DND-41 (cell line): ENCODE results near the gene ELL2.
"Not testable (repeated sequence)": the region's sequence is repeated elsewhere in the genome, so short reads cannot be mapped to it uniquely, and the experiment has no call there.

Experiments
- ATAC-seq: fragments of 200-7000 bp; cut with Tn5 transposase; 3 replicates; pipeline ENCODE4 v1.9.1; 2021; ENCODE audit warnings: low read depth; ENCODE audit not compliant: insufficient read depth
- DNase-seq: peaks from one replicate; pipeline ENCODE4 v3.0.0-alpha.2; 2020
- H2AFZ ChIP-seq: 2 replicates; pipeline ENCODE4 v1.6.0; 2012; ENCODE audit warnings: low read depth, low read length
- H3K27ac ChIP-seq: 2 replicates; pipeline ENCODE4 v1.5.1; 2012; ENCODE audit warnings: low read length, inconsistent platforms
- H3K27me3 ChIP-seq: fragments of 200-600 bp; sonication (generic); 2 replicates; pipeline ENCODE4 v1.6.0; 2012; ENCODE audit warnings: low read length, mild to moderate bottlenecking, inconsistent platforms; ENCODE audit not compliant: insufficient read depth, poor library complexity
- H3K36me3 ChIP-seq: 2 replicates; pipeline ENCODE4 v1.5.1; 2012; ENCODE audit warnings: low read length, inconsistent platforms; ENCODE audit not compliant: insufficient read depth
- H3K4me1 ChIP-seq: 2 replicates; pipeline ENCODE4 v1.5.1; 2012; ENCODE audit warnings: mild to moderate bottlenecking, low read length; ENCODE audit not compliant: insufficient read depth
- H3K4me2 ChIP-seq: 2 replicates; pipeline ENCODE4 v1.6.0; 2012; ENCODE audit warnings: mild to moderate bottlenecking, moderate library complexity, low read length, inconsistent platforms; ENCODE audit not compliant: insufficient read depth
- H3K4me3 ChIP-seq, 2 experiments: fragments of 200-600 bp in 1 of 2; shearing (Covaris generic) in 1 of 2; 2 replicates each; pipeline ENCODE4 v1.5.1; 2012 to 2016; ENCODE audit warnings: inconsistent platforms in 2 of 2, low read length in 2 of 2, mild to moderate bottlenecking in 2 of 2, low read depth in 1 of 2, moderate library complexity in 1 of 2
- H3K79me2 ChIP-seq: 2 replicates; pipeline ENCODE4 v1.6.0; 2012; ENCODE audit warnings: low read length, inconsistent platforms; ENCODE audit not compliant: insufficient read depth
- H3K9ac ChIP-seq: 2 replicates; pipeline ENCODE4 v1.6.0; 2012; ENCODE audit warnings: low read depth, mild to moderate bottlenecking, inconsistent platforms, low read length, moderate library complexity
- H3K9me3 ChIP-seq: 2 replicates; pipeline ENCODE4 v1.5.1; 2012; ENCODE audit warnings: low read length, moderate library complexity, mild to moderate bottlenecking, inconsistent platforms; ENCODE audit not compliant: insufficient read depth, severe bottlenecking
- H4K20me1 ChIP-seq: 2 replicates; pipeline ENCODE4 v1.6.0; 2012; ENCODE audit warnings: low read length; ENCODE audit not compliant: insufficient read depth
- EZH2 ChIP-seq: IDR thresholded peaks from 3 replicates; pipeline ENCODE4 v1.6.1; 2012; ENCODE audit warnings: borderline replicate concordance, low read depth, mild to moderate bottlenecking, moderate library complexity, low read length, inconsistent platforms; ENCODE audit not compliant: severe bottlenecking
- TF ChIP-seq, protein P1 (sequence below): IDR thresholded peaks from 2 replicates; pipeline ENCODE4 v1.5.1; 2012; ENCODE audit warnings: borderline replicate concordance, low read length, moderate library complexity, mild to moderate bottlenecking; ENCODE audit not compliant: poor library complexity, severe bottlenecking; ENCODE audit errors: extremely low read depth

Gene ELL2

DNA sequence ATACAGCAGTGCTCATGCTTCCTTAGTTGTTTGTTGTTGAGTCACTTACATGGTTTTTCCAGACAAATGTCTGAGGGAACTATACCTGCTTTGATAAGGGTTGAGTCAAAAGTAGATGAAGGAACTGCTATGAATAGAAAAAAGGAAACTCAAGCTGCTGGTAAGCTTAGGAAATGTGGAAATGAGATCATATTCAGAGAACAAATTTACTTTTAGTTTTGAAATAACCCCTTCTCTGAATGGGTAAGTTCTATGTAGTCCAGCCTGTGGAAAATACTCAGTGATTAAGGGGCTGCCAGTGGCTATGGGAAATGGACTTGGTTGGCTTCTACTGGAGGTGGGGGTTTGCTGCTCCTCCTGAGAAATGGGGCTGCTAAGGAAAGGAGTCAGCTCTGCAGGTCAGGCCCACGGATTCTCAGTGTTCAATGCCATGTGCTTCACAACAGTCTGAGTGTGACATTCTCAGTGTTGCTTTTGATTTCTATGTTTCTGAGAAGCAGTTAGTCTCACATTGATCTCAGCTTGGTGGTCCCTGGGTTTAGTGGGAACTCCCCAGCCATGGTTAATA is 91.5 kb downstream of the ELL2 start:
- H3K27ac ChIP-seq: peak overlapping the region; percentile 37
- H2AFZ ChIP-seq: no peak overlapping the region
- no peak overlapping the region for H3K9ac ChIP-seq

DNA sequence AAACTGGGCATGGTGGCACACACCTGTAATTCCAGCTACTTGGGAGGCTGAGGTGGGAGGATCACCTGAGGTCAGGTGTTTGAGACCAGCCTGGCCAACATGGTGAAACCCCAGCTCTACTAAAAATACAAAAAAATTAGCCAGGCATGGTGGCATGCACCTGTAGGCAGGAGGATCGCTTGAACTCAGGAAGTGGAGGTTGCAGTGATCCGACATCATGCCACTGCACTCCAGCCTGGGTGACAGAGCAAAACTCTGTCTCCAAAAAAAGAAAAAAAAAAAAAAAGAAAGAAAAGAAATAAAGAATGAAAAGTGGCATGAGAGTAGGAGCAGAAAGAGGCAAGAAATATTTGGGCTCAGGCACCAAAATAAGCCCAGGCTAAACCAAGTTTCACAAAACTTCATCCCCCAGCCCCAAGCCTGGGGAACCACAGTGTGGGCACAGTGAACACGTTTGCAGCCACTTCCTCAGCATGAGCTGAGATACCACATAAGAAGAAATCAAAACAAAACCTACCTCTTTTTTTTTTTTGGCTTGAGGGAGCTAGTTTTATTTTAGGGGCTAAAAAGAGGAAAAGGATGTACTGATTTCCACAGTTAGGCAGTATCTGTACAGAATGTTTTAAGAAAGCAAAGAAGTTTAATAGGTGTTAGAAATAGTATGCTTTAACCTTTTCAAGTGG is 92.3 kb downstream of the ELL2 start:
- peaks cover 39% of the 10 kb centered on the region for H3K4me1 ChIP-seq
- H2AFZ ChIP-seq, H3K9ac ChIP-seq, H3K79me2 ChIP-seq, H4K20me1 ChIP-seq, H3K27me3 ChIP-seq, H3K9me3 ChIP-seq, H3K36me3 ChIP-seq: not testable (repeated sequence)
- peak overlapping the region; percentile 63 for H3K27ac ChIP-seq
- TF ChIP-seq, protein P1, sequence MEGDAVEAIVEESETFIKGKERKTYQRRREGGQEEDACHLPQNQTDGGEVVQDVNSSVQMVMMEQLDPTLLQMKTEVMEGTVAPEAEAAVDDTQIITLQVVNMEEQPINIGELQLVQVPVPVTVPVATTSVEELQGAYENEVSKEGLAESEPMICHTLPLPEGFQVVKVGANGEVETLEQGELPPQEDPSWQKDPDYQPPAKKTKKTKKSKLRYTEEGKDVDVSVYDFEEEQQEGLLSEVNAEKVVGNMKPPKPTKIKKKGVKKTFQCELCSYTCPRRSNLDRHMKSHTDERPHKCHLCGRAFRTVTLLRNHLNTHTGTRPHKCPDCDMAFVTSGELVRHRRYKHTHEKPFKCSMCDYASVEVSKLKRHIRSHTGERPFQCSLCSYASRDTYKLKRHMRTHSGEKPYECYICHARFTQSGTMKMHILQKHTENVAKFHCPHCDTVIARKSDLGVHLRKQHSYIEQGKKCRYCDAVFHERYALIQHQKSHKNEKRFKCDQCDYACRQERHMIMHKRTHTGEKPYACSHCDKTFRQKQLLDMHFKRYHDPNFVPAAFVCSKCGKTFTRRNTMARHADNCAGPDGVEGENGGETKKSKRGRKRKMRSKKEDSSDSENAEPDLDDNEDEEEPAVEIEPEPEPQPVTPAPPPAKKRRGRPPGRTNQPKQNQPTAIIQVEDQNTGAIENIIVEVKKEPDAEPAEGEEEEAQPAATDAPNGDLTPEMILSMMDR: peak; percentile 7
- ATAC-seq (peak; percentile 99), DNase-seq (peak; percentile 87)
- peak overlapping the region in 1 of 2 experiments; percentile 12; a peak in 1 of 4 replicates for H3K4me3 ChIP-seq
- peak overlapping the region; percentile 40 for H3K4me2 ChIP-seq

More for the DNA sequence above, 91.5 kb downstream of the ELL2 start:
- Histone ChIP-seq H3K36me3 (no peaks in the 10 kb centered on the region), H3K4me1 (peaks cover 39% of the 10 kb centered on the region), H3K9me3 (no peaks in the 10 kb centered on the region), H4K20me1 (no peaks in the 10 kb centered on the region), H3K4me2 (peak overlapping the region; percentile 44; the same call in 1 of the 2 replicates), H3K27me3 (no peaks in the 10 kb centered on the region), H3K79me2 (no peaks in the 10 kb centered on the region), H3K4me3 (no peak overlapping the region)
- ATAC-seq: peak; percentile 12; the same call in 1 of the 3 replicates
- DNase-seq: no peak
- TF ChIP-seq EZH2: no peak
- TF ChIP-seq, protein P1: no peak

DNA sequence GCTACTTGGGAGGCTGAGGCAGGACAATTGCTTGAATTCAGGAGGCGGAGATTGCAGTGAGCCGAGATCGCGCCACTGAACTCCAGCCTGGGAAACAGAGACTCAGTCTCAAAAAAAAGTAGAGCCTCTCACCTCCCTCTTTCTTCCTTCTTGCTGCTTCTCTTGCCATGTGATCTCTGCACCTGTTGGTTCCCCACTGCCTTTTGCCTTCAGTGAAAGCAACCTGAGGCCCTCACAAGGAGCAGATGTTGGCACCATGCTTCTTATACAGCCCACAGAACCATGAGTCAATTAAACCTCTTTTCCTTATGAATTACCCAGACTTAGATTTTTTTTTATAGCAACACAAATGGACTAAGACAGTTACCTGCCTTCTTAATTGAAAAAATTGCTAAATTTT is 93.5 kb downstream of the ELL2 start:
- Histone ChIP-seq H3K9ac (no peak overlapping the region), H3K27ac (no peak overlapping the region), H3K4me2 (no peak overlapping the region), H3K79me2 (no peaks in the 10 kb centered on the region), H3K27me3 (no peaks in the 10 kb centered on the region), H2AFZ (no peak overlapping the region), H3K9me3 (no peaks in the 10 kb centered on the region), H3K36me3 (no peaks in the 10 kb centered on the region), H3K4me3 (no peak overlapping the region), H4K20me1 (no peaks in the 10 kb centered on the region), H3K4me1 (peaks cover 44% of the 10 kb centered on the region)
- ATAC-seq (no peak), DNase-seq (no peak)
- TF ChIP-seq EZH2: no peak
- TF ChIP-seq, protein P1: no peak
